Testis (tissue), 3 donors: ENCODE results near the gene ECI1. TPM values are rescaled to one million over a fixed set of nuclear protein-coding genes. Genes with fewer than 3 reads are reported as not detected.

ENCODE experiments used
- DNase-seq: peaks from one replicate; pipeline ENCODE4 v3.0.0-alpha.2; 2019
- H3K27ac ChIP-seq, 2 donors: fragments of 200-600 bp; sonication (generic); one replicate each; pipeline ENCODE4 v1.5.1; 2019
- H3K27me3 ChIP-seq: fragments of 200-600 bp; sonication (generic); one replicate; pipeline ENCODE4 v1.5.1; 2019
- H3K36me3 ChIP-seq: fragments of 200-600 bp; sonication (generic); one replicate; pipeline ENCODE4 v1.5.1; 2017; ENCODE audit warnings: low read depth; ENCODE audit errors: missing control alignments
- H3K4me1 ChIP-seq: fragments of 200-600 bp; sonication (generic); one replicate; pipeline ENCODE4 v1.5.1; 2019
- H3K4me3 ChIP-seq, 2 donors: fragments of 200-600 bp; sonication (generic); one replicate each; pipeline ENCODE4 v1.5.1; 2017 to 2019
- H3K9me3 ChIP-seq: fragments of 200-600 bp; sonication (generic); one replicate; pipeline ENCODE4 v1.5.1; 2017
- CTCF ChIP-seq, 3 experiments: fragments of 450-650 bp in 2 of 3; fragments of 200-600 bp in 1 of 3; sonication (generic) in 1 of 3; IDR thresholded peaks; one replicate each; pipeline ENCODE4 v1.5.1; 2016 to 2019; ENCODE audit warnings: antibody characterized with exemption in 3 of 3, mild to moderate bottlenecking in 2 of 3, moderate library complexity in 1 of 3
- POLR2A ChIP-seq: fragments of 450-650 bp; IDR thresholded peaks from one replicate; pipeline ENCODE4 v1.6.1; 2017; ENCODE audit warnings: antibody characterized with exemption, mild to moderate bottlenecking, moderate library complexity
- WGBS, 2 donors: methylation state at CpG; one replicate each; pipeline ENCODE4 v1.1.5; 2018; 5-methylcytosine and 5-hydroxymethylcytosine counted together
- intact Hi-C: fragments of 100-400 bp; cut with DNase I; formaldehyde crosslinking; loops from one replicate; pipeline ENCODE4 v1.15.1; 2023; ENCODE audit warnings: low total_unique reads
- polyA plus RNA-seq: library from polyadenylated mRNA; stranded (reverse); fragments of 350-450 nt; fragmentation: Illumina TruSeq; extraction: RNeasy Lipid Tissue Mini Kit (QIAGEN cat#74804); gene quantifications from one replicate; pipeline ENCODE4 v1.2.3, GENCODE V29; 2014; ENCODE audit warnings: low read depth, low replicate concordance; ENCODE audit not compliant: insufficient read depth
- total RNA-seq, 2 donors: library from RNA; depleted of rRNA; stranded (reverse); fragments of >200 nt; gene quantifications; one replicate each; pipeline ENCODE4 v1.2.3, GENCODE V29; 2016

ECI1 gene
- total and polyA plus RNA-seq, 3 donors from 2014 or later = 25.5 to 39.0 (median 36.1) TPM

GRCh38 chr16:2209258-2210008 is 42.0 kb downstream of the ECI1 start:
- H3K36me3 ChIP-seq = no peaks in the 10 kb centered on the region
- peaks cover 55% of the 10 kb centered on the region for H3K4me1 ChIP-seq
- H3K27ac ChIP-seq = no peak overlapping the region
- WGBS, 2 donors = 73 to 74% methylated on average over 6 to 29 of the region's 29 CpGs
- no peak for DNase-seq
- H3K4me3 ChIP-seq = no peak overlapping the region
- intact Hi-C loops = no loop called here
- TF ChIP-seq CTCF (IDR thresholded peaks at IDR 0.05) = no peak
- TF ChIP-seq POLR2A = no peak
- no peaks in the 10 kb centered on the region for H3K27me3 ChIP-seq
- H3K9me3 ChIP-seq = no peaks in the 10 kb centered on the region

- H3K4me3 ChIP-seq = no peak overlapping the region
- 89 to 94% methylated on average over 3 to 9 of the region's 9 CpGs for WGBS, 2 donors
- H3K4me1 ChIP-seq = peaks cover 55% of the 10 kb centered on the region
- no peaks in the 10 kb centered on the region for H3K9me3 ChIP-seq
- H3K36me3 ChIP-seq = no peaks in the 10 kb centered on the region
- TF ChIP-seq CTCF (IDR thresholded peaks at IDR 0.05) = no peak
- TF ChIP-seq POLR2A = no peak
- DNase-seq = no peak
- intact Hi-C loops = no loop called here
- H3K27me3 ChIP-seq = no peaks in the 10 kb centered on the region
- no peak overlapping the region for H3K27ac ChIP-seq
Observed at GRCh38 chr16:2208772-2209171, 42.6 kb downstream of the ECI1 start.

- H3K36me3 ChIP-seq = no peaks in the 10 kb centered on the region
- no peak for DNase-seq
- WGBS, 2 donors = 82 to 88% methylated on average over 19 to 21 of the region's 23 CpGs
- H3K4me3 ChIP-seq = no peak overlapping the region
- peaks cover 50% of the 10 kb centered on the region for H3K4me1 ChIP-seq
- intact Hi-C loops = no loop called here
- H3K27ac ChIP-seq = no peak overlapping the region
- no peaks in the 10 kb centered on the region for H3K27me3 ChIP-seq
- TF ChIP-seq CTCF (IDR thresholded peaks at IDR 0.05) = no peak
- TF ChIP-seq POLR2A = no peak
- H3K9me3 ChIP-seq = no peaks in the 10 kb centered on the region
Observed at GRCh38 chr16:2208308-2208707, 43.1 kb downstream of the ECI1 start.

GRCh38 chr16:2207872-2208271 is 43.5 kb downstream of the ECI1 start:
- DNase-seq = no peak
- peaks cover 46% of the 10 kb centered on the region for H3K4me1 ChIP-seq
- H3K36me3 ChIP-seq = no peaks in the 10 kb centered on the region
- no peak overlapping the region for H3K27ac ChIP-seq
- H3K27me3 ChIP-seq = no peaks in the 10 kb centered on the region
- WGBS, 2 donors = 87 to 89% methylated on average over 5 to 9 of the region's 9 CpGs
- H3K9me3 ChIP-seq = no peaks in the 10 kb centered on the region
- TF ChIP-seq CTCF (IDR thresholded peaks at IDR 0.05) (no peak), POLR2A (no peak)
- intact Hi-C loops = no loop called here
- no peak overlapping the region for H3K4me3 ChIP-seq
